ENCODE measurements around the gene CTNNBL1. TPM values are rescaled to one million over a fixed set of nuclear protein-coding genes. Genes with fewer than 3 reads are reported as not detected.

The CTNNBL1 gene
- total and polyA plus RNA-seq, 12 donors: 5.5 to 75.5 (median 37.7) TPM

GRCh38 chr20:37841971-37842370 is 148.1 kb downstream of the CTNNBL1 start:
- no peaks in the 10 kb centered on the region for H3K27me3 ChIP-seq
- peaks cover 0 to 21% of the 10 kb centered on the region in 2 donors for H3K36me3 ChIP-seq (replicated peaks in 1 of 2)
- no peak for DNase-seq
- TF ChIP-seq POLR2A (IDR thresholded peaks at IDR 0.05) (no peak), CTCF (IDR thresholded peaks at IDR 0.05) (no peak)
- H3K9me3 ChIP-seq (replicated peaks in 1 of 3): no peaks in the 10 kb centered on the region
- no peak overlapping the region for H3K27ac ChIP-seq
- no peak overlapping the region for H3K4me3 ChIP-seq
- intact Hi-C loops (cut with DNase I): no loop called here
- H3K4me1 ChIP-seq (replicated peaks in 1 of 2): peaks cover 0 to 13% of the 10 kb centered on the region in 2 donors
- 91 to 94% (median 91%) methylated on average over 6 of the region's 6 CpGs for WGBS, 4 donors

- TF ChIP-seq POLR2A (IDR thresholded peaks at IDR 0.05) (no peak), CTCF (IDR thresholded peaks at IDR 0.05) (no peak)
- Histone ChIP-seq H3K36me3 (replicated peaks in 1 of 2) (peaks cover 0 to 21% of the 10 kb centered on the region in 2 donors), H3K4me1 (replicated peaks in 1 of 2) (peaks cover 0 to 13% of the 10 kb centered on the region in 2 donors), H3K27ac (no peak overlapping the region), H3K27me3 (no peaks in the 10 kb centered on the region), H3K4me3 (no peak overlapping the region), H3K9me3 (replicated peaks in 1 of 3) (no peaks in the 10 kb centered on the region)
- peak; percentile 27 to 67 (median 46) for DNase-seq
- WGBS, 4 donors: 44 to 75% (median 50%) methylated on average over 10 of the region's 10 CpGs
- intact Hi-C loops (cut with DNase I): no loop called here
Measured at GRCh38 chr20:37845241-37845681, 151.4 kb downstream of the CTNNBL1 start.

- no peak for TF ChIP-seq CTCF (IDR thresholded peaks at IDR 0.05)
- TF ChIP-seq POLR2A (IDR thresholded peaks at IDR 0.05): no peak
- no peak for DNase-seq
- Histone ChIP-seq H3K27me3 (no peaks in the 10 kb centered on the region), H3K4me3 (no peak overlapping the region), H3K36me3 (replicated peaks in 1 of 2) (peaks cover 0 to 21% of the 10 kb centered on the region in 2 donors), H3K27ac (no peak overlapping the region), H3K4me1 (replicated peaks in 1 of 2) (peaks cover 0 to 13% of the 10 kb centered on the region in 2 donors), H3K9me3 (replicated peaks in 1 of 3) (no peaks in the 10 kb centered on the region)
- WGBS, 4 donors: 95 to 96% (median 95%) methylated on average over 5 of the region's 5 CpGs
- intact Hi-C loops (cut with DNase I): no loop called here
Measured at GRCh38 chr20:37845878-37846277, 152.0 kb downstream of the CTNNBL1 start.

DNA sequence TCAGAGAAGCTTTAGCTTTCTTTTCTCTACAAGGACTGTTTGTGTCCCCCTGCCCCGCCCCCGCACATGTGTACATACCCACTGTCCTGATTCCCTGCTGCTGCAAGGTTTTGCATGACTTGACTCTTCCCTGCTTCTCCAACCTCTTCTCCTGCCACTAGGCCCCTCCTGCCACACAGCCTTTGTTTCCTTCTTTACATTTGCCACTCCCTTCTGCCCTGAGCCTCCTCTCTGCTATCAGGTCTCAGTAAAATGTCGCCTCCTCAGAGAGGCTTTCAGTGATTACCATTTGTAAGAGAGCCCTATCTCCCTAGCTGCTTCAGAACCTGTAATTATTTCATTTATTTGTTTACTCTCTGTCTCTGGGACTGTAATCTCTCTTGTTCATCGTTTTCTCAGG is 152.7 kb downstream of the CTNNBL1 start:
- peaks cover 0 to 13% of the 10 kb centered on the region in 2 donors for H3K4me1 ChIP-seq (replicated peaks in 1 of 2)
- WGBS, 4 donors: 88 to 92% (median 89%) methylated on average over 4 of the region's 4 CpGs
- H3K9me3 ChIP-seq (replicated peaks in 1 of 3): no peaks in the 10 kb centered on the region
- no peak for DNase-seq
- H3K4me3 ChIP-seq: no peak overlapping the region
- TF ChIP-seq CTCF (IDR thresholded peaks at IDR 0.05) (no peak), POLR2A (IDR thresholded peaks at IDR 0.05) (no peak)
- no peaks in the 10 kb centered on the region for H3K27me3 ChIP-seq
- H3K36me3 ChIP-seq (replicated peaks in 1 of 2): peaks cover 0 to 21% of the 10 kb centered on the region in 2 donors
- H3K27ac ChIP-seq: no peak overlapping the region
- intact Hi-C loops (cut with DNase I): no loop called here
